Lower leg skin (tissue), 3 donors: Measurements from ENCODE around the gene PPM1N.

Source experiments
- POLR2A ChIP-seq, 2 donors: fragments of 450-650 bp; IDR thresholded peaks; one replicate each; pipeline ENCODE4 v1.6.1; 2016 to 2017; ENCODE audit warnings: antibody characterized with exemption in 2 of 2, mild to moderate bottlenecking in 1 of 2, moderate library complexity in 1 of 2
- TF ChIP-seq, protein P1 (sequence below), 3 donors: fragments of 450-650 bp; IDR thresholded peaks; one replicate each; pipeline ENCODE4 v1.5.1; 2016; ENCODE audit warnings: antibody characterized with exemption in 3 of 3, mild to moderate bottlenecking in 3 of 3, moderate library complexity in 2 of 3

DNA sequence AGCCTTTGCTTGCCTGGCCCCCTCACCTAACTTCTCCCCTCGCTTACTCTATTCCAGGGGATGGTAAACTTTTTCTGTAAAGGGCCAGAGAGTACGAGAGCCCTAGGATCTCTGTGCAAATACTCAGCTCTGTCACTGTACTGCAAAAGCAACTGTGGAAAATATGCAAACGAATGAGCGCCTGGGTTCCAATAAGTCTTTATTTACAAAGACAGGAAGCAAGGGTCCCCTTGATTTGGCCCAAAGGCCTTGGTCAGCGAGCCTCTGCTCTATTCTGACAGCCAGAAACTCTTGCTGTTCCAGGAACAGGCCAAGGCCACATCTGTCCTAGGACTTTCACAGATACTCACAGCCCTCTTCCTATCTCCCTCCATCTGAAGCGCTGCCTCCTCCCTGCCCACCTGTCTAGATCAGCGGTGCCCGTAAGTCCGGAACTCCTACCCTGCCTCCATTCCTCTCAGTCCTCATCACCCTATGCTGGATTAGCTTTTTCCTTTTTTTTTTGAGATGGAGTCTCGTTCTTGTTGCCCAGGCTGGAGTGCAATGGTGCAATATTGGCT is 49.0 kb downstream of the PPM1N start:
- TF ChIP-seq, protein P1, sequence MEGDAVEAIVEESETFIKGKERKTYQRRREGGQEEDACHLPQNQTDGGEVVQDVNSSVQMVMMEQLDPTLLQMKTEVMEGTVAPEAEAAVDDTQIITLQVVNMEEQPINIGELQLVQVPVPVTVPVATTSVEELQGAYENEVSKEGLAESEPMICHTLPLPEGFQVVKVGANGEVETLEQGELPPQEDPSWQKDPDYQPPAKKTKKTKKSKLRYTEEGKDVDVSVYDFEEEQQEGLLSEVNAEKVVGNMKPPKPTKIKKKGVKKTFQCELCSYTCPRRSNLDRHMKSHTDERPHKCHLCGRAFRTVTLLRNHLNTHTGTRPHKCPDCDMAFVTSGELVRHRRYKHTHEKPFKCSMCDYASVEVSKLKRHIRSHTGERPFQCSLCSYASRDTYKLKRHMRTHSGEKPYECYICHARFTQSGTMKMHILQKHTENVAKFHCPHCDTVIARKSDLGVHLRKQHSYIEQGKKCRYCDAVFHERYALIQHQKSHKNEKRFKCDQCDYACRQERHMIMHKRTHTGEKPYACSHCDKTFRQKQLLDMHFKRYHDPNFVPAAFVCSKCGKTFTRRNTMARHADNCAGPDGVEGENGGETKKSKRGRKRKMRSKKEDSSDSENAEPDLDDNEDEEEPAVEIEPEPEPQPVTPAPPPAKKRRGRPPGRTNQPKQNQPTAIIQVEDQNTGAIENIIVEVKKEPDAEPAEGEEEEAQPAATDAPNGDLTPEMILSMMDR (IDR thresholded peaks at IDR 0.05): no peak
- TF ChIP-seq POLR2A (IDR thresholded peaks at IDR 0.05): no peak
